Suprapubic skin (tissue), 4 donors: ENCODE data around the gene FRY.

Experiments
- CTCF ChIP-seq, 2 donors: fragments of 200-600 bp in 1 of 2; fragments of 450-650 bp in 1 of 2; sonication (generic) in 1 of 2; IDR thresholded peaks; one replicate each; pipeline ENCODE4 v1.5.1; 2016 to 2019; ENCODE audit warnings: antibody characterized with exemption in 2 of 2, mild to moderate bottlenecking in 1 of 2, moderate library complexity in 1 of 2
- POLR2A ChIP-seq, 2 donors: fragments of 450-650 bp; IDR thresholded peaks; one replicate each; pipeline ENCODE4 v1.6.1; 2017; ENCODE audit warnings: antibody characterized with exemption in 2 of 2, mild to moderate bottlenecking in 2 of 2, moderate library complexity in 2 of 2
- POLR2AphosphoS5 ChIP-seq, 3 donors: sonication (generic); formaldehyde crosslinking; IDR thresholded peaks; one replicate each; pipeline ENCODE4 v1.6.1; 2017; ENCODE audit warnings: antibody characterized with exemption in 3 of 3

GRCh38 chr13:32127691-32128090 is 96.1 kb downstream of the FRY start:
- no peak for TF ChIP-seq CTCF (IDR thresholded peaks at IDR 0.05)
- TF ChIP-seq POLR2AphosphoS5 (IDR thresholded peaks at IDR 0.05): no peak
- no peak for TF ChIP-seq POLR2A (IDR thresholded peaks at IDR 0.05)
